Endodermal cell (in vitro differentiated cells): ENCODE measurements around the gene RGL1. TPM values are rescaled to one million over a fixed set of nuclear protein-coding genes. Genes with fewer than 3 reads are reported as not detected.

Source experiments
- DNase-seq: peaks from one replicate; pipeline ENCODE4 v3.0.0-alpha.2; 2017
- H3K27ac ChIP-seq: 2 replicates; pipeline ENCODE4 v1.5.1; 2013; ENCODE audit warnings: mild to moderate bottlenecking, low read depth, low read length, moderate library complexity
- H3K27me3 ChIP-seq: 2 replicates; pipeline ENCODE4 v1.6.1; 2013; ENCODE audit warnings: mild to moderate bottlenecking, low read length, moderate library complexity; ENCODE audit not compliant: insufficient read depth, control insufficient read depth, poor library complexity, severe bottlenecking
- H3K36me3 ChIP-seq: 2 replicates; pipeline ENCODE4 v1.7.0; 2013; ENCODE audit warnings: mild to moderate bottlenecking, low read length, moderate library complexity; ENCODE audit not compliant: control insufficient read depth, insufficient read depth
- H3K4me1 ChIP-seq: one replicate; pipeline ENCODE4 v1.7.0; 2013; ENCODE audit warnings: low read length; ENCODE audit not compliant: control insufficient read depth, insufficient read depth
- H3K4me3 ChIP-seq: 2 replicates; pipeline ENCODE4 v1.5.1; 2013; ENCODE audit warnings: mild to moderate bottlenecking, low read length, moderate library complexity
- H3K9ac ChIP-seq: 2 replicates; pipeline ENCODE4 v1.6.1; 2013; ENCODE audit warnings: mild to moderate bottlenecking, low read length, moderate library complexity; ENCODE audit not compliant: poor library complexity, severe bottlenecking; ENCODE audit errors: extremely low read depth
- H3K9me3 ChIP-seq: 2 replicates; pipeline ENCODE4 v1.6.1; 2013; ENCODE audit warnings: mild to moderate bottlenecking, low read length, moderate library complexity; ENCODE audit not compliant: control insufficient read depth
- H3K27ac Mint-ChIP-seq: 2 replicates; pipeline ENCODE4 v1.8.0; 2020; ENCODE audit warnings: mixed read lengths
- H3K27me3 Mint-ChIP-seq: 2 replicates; pipeline ENCODE4 v1.8.0; 2021; ENCODE audit warnings: mild to moderate bottlenecking, mixed read lengths; ENCODE audit not compliant: insufficient read depth
- H3K36me3 Mint-ChIP-seq: 2 replicates; pipeline ENCODE4 v1.8.0; 2020; ENCODE audit warnings: low read depth, mixed read lengths
- H3K4me1 Mint-ChIP-seq: 2 replicates; pipeline ENCODE4 v1.8.0; 2020; ENCODE audit warnings: mixed read lengths
- H3K4me3 Mint-ChIP-seq: 2 replicates; pipeline ENCODE4 v1.8.0; 2020; ENCODE audit warnings: mild to moderate bottlenecking, moderate library complexity, mixed read lengths
- H3K9me3 Mint-ChIP-seq: 2 replicates; pipeline ENCODE4 v1.8.0; 2020; ENCODE audit warnings: mild to moderate bottlenecking, mixed read lengths
- CTCF ChIP-seq: fragments of 200-600 bp; sonication (generic); conservative IDR thresholded peaks from 2 replicates; pipeline ENCODE4 v1.5.0; 2021; ENCODE audit warnings: antibody characterized with exemption, mild to moderate bottlenecking
- WGBS, 2 experiments: methylation state at CpG; one replicate each; pipeline versions ENCODE4 v1.1.5 to v1.1.7; 2013; ENCODE audit warnings: missing lambda C conversion rate in 2 of 2, mixed read lengths in 1 of 2; ENCODE audit not compliant: insufficient coverage in 1 of 2, insufficient read length in 1 of 2; 5-methylcytosine and 5-hydroxymethylcytosine counted together
- total RNA-seq, 2 donors: library from RNA; stranded (reverse); fragmentation: NEBNext Ultra II Directional in 1 of 2; extraction: Animal tissue kit (Norgen Biotek cat#: 25700) in 1 of 2; gene quantifications; 2 replicates in 1 of 2; 3 replicates in 1 of 2; pipeline ENCODE4 v1.2.1, GENCODE V29; 2021

RGL1 gene
- total RNA-seq, 2 donors from 2014 or later: 0.15 to 2.6 TPM

DNA sequence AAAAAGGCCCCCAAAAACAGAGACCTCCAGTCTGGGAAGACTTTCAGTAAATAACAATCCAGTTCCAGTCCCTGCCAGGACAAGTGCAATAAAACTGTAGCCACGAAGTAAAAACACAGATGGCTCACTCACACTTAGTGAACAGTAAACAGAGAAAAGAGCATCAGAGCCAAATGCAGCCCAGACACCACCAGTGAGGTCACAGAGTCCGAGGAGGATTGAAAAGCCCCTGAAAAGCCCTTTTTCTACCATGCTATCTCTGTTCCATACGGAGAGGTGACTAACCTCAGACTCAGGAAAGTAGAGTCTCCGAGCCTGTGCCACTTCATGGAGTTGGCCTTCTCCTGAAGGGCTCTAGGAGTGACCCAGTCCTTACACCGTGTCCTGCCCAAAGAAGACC is 148.1 kb downstream of the RGL1 start:
- peaks cover 7% of the 10 kb centered on the region for H3K4me1 Mint-ChIP-seq
- Histone ChIP-seq H3K27ac (no peak overlapping the region), H3K27me3 (no peaks in the 10 kb centered on the region), H3K9me3 (no peaks in the 10 kb centered on the region), H3K36me3 (no peaks in the 10 kb centered on the region), H3K4me1 (peaks cover 6% of the 10 kb centered on the region), H3K4me3 (no peak overlapping the region), H3K9ac (no peak overlapping the region)
- H3K9me3 Mint-ChIP-seq: peaks cover 2% of the 10 kb centered on the region
- H3K36me3 Mint-ChIP-seq: no peaks in the 10 kb centered on the region
- H3K4me3 Mint-ChIP-seq: no peak overlapping the region
- 63 to 73% methylated on average over 3 to 5 of the region's 5 CpGs for WGBS, 2 experiments
- H3K27me3 Mint-ChIP-seq: peaks cover 5% of the 10 kb centered on the region
- no peak for TF ChIP-seq CTCF
- DNase-seq: no peak
- no peak overlapping the region for H3K27ac Mint-ChIP-seq

DNA sequence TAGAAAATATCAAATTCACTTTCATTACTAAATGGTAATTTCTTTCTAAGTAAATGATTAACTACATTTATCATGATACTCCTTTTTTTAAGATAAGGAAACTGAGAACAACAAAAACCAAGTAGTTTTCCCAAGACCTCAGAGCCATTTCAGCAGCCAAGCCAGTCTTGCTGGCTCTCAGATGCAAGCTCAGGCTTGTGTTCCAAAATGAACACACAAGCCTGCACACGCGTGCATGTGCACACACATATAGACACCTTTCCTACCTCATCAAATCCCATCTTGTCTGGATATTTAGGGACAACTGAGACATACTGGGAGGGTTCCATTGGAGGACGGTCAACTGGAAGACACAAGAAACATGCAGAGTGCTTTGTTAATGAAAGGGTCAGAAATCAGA is 149.6 kb downstream of the RGL1 start:
- Mint-ChIP-seq H3K9me3 (peaks cover 2% of the 10 kb centered on the region), H3K27ac (no peak overlapping the region), H3K4me3 (no peak overlapping the region), H3K36me3 (no peaks in the 10 kb centered on the region), H3K27me3 (peaks cover 2% of the 10 kb centered on the region), H3K4me1 (peaks cover 7% of the 10 kb centered on the region)
- H3K36me3 ChIP-seq: no peaks in the 10 kb centered on the region
- TF ChIP-seq CTCF: no peak
- H3K9me3 ChIP-seq: no peaks in the 10 kb centered on the region
- H3K9ac ChIP-seq: no peak overlapping the region
- H3K27ac ChIP-seq: no peak overlapping the region
- WGBS, 2 experiments: 88% methylated on average over 3 of the region's 3 CpGs; no CpG with 5 or more reads in 1 of the 2 experiments
- DNase-seq: no peak
- H3K4me1 ChIP-seq: peaks cover 6% of the 10 kb centered on the region
- H3K27me3 ChIP-seq: no peaks in the 10 kb centered on the region
- no peak overlapping the region for H3K4me3 ChIP-seq

DNA sequence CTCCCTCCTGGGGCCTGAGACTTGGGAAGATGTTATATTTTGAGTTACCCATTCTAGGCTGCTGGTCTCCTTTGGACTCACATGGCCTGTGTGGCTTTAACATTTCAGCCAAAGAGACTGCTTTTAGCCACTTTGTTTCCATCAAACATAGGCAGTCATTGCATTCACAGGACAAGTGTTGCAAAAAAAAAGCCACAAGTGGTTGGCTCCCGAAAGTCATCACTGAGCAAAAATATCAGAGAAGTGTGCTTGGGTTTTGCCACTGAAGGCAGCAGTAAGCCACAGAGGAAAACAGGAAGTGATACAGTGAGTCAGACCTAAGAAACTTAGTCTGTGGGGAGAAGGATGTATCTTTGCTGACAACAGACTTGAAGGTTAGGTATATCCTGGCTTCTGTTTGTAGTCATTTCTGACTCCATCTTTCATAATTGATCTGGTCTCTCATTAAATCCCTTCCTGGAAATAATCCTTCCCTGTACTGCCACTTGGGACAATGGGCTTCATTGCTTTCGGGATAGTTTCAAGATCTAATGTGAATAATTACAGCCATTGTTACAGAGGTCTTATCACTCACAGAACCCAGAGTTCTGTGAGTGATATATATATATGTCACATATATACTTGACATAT is 151.8 kb downstream of the RGL1 start:
- H3K27me3 Mint-ChIP-seq: peaks cover 2% of the 10 kb centered on the region
- H3K9me3 Mint-ChIP-seq: peaks cover 2% of the 10 kb centered on the region
- no peaks in the 10 kb centered on the region for H3K27me3 ChIP-seq
- no peak overlapping the region for H3K27ac ChIP-seq
- H3K36me3 Mint-ChIP-seq: no peaks in the 10 kb centered on the region
- no peak overlapping the region for H3K4me3 Mint-ChIP-seq
- no peak for DNase-seq
- peaks cover 6% of the 10 kb centered on the region for H3K4me1 ChIP-seq
- no peak overlapping the region for H3K9ac ChIP-seq
- TF ChIP-seq CTCF: no peak
- H3K27ac Mint-ChIP-seq: no peak overlapping the region
- no peaks in the 10 kb centered on the region for H3K36me3 ChIP-seq
- H3K4me1 Mint-ChIP-seq: peaks cover 7% of the 10 kb centered on the region
- H3K4me3 ChIP-seq: no peak overlapping the region
- H3K9me3 ChIP-seq: no peaks in the 10 kb centered on the region
- 89 to 100% methylated on average over 1 of the region's 2 CpGs for WGBS, 2 experiments
